Muscle layer of colon (tissue), 2 donors: ENCODE data around the gene NEDD4L.

Experiments used
- H3K27ac ChIP-seq: one replicate; pipeline ENCODE4 v1.7.0; 2013; ENCODE audit warnings: low read depth, mild to moderate bottlenecking, low read length, moderate library complexity
- H3K27me3 ChIP-seq, 2 donors: one replicate each; pipeline ENCODE4 v1.7.0; 2013; ENCODE audit warnings: low read length in 2 of 2, mild to moderate bottlenecking in 2 of 2; ENCODE audit not compliant: insufficient read depth in 2 of 2, control insufficient read depth in 1 of 2
- H3K36me3 ChIP-seq: one replicate; pipeline ENCODE4 v1.7.0; 2013; ENCODE audit warnings: mild to moderate bottlenecking, low read length; ENCODE audit not compliant: insufficient read depth
- H3K4me1 ChIP-seq: one replicate; pipeline ENCODE4 v1.7.0; 2013; ENCODE audit warnings: mild to moderate bottlenecking, low read length; ENCODE audit not compliant: insufficient read depth
- H3K4me3 ChIP-seq, 2 donors: one replicate each; pipeline ENCODE4 v1.7.0; 2013; ENCODE audit warnings: low read length in 2 of 2, low read depth in 1 of 2, mild to moderate bottlenecking in 1 of 2, moderate library complexity in 1 of 2
- H3K9ac ChIP-seq: one replicate; pipeline ENCODE4 v1.7.0; 2013; ENCODE audit warnings: low read length
- H3K9me3 ChIP-seq: one replicate; pipeline ENCODE4 v1.7.0; 2013; ENCODE audit warnings: mild to moderate bottlenecking, low read length
- donor health status: abdominal sarcoma.
- donor health status: Adenocarcinoma of cecum.

NEDD4L gene

GRCh38 chr18:58363767-58364540 is 319.9 kb downstream of the NEDD4L start:
- Histone ChIP-seq H3K4me1 (peaks cover 27% of the 10 kb centered on the region), H3K9me3 (no peaks in the 10 kb centered on the region), H3K9ac (no peak overlapping the region), H3K4me3 (no peak overlapping the region), H3K27me3 (no peaks in the 10 kb centered on the region), H3K36me3 (peaks cover 33% of the 10 kb centered on the region), H3K27ac (no peak overlapping the region)

GRCh38 chr18:58364876-58365528 is 321.0 kb downstream of the NEDD4L start:
- H3K4me1 ChIP-seq, result peaks cover 27% of the 10 kb centered on the region

GRCh38 chr18:58367425-58368140 is 323.6 kb downstream of the NEDD4L start:
- peaks cover 49% of the 10 kb centered on the region for H3K36me3 ChIP-seq
- peaks cover 9% of the 10 kb centered on the region for H3K4me1 ChIP-seq
- no peaks in the 10 kb centered on the region for H3K9me3 ChIP-seq
- no peak overlapping the region for H3K4me3 ChIP-seq
- no peak overlapping the region for H3K9ac ChIP-seq
- no peak overlapping the region for H3K27ac ChIP-seq
- no peaks in the 10 kb centered on the region for H3K27me3 ChIP-seq

More at GRCh38 chr18:58364876-58365528, 321.0 kb downstream of the NEDD4L start:
- Histone ChIP-seq H3K36me3 (peaks cover 42% of the 10 kb centered on the region), H3K27me3 (no peaks in the 10 kb centered on the region), H3K9me3 (no peaks in the 10 kb centered on the region), H3K9ac (no peak overlapping the region), H3K4me3 (no peak overlapping the region), H3K27ac (no peak overlapping the region)

GRCh38 chr18:58369616-58370015 is 325.6 kb downstream of the NEDD4L start:
- Histone ChIP-seq H3K36me3 (peaks cover 64% of the 10 kb centered on the region), H3K9me3 (no peaks in the 10 kb centered on the region)

GRCh38 chr18:58370038-58370580 is 326.1 kb downstream of the NEDD4L start:
- no peak overlapping the region for H3K27ac ChIP-seq
- peaks cover 61% of the 10 kb centered on the region for H3K36me3 ChIP-seq

More at GRCh38 chr18:58369616-58370015, 325.6 kb downstream of the NEDD4L start:
- H3K27me3 ChIP-seq, result no peaks in the 10 kb centered on the region
- H3K4me3 ChIP-seq, result no peak overlapping the region
- H3K27ac ChIP-seq, result no peak overlapping the region
- H3K9ac ChIP-seq, result no peak overlapping the region
- no peaks in the 10 kb centered on the region for H3K4me1 ChIP-seq

GRCh38 chr18:58370612-58371011 is 326.6 kb downstream of the NEDD4L start:
- no peaks in the 10 kb centered on the region for H3K27me3 ChIP-seq
- peaks cover 59% of the 10 kb centered on the region for H3K36me3 ChIP-seq
- no peaks in the 10 kb centered on the region for H3K9me3 ChIP-seq
- no peak overlapping the region for H3K4me3 ChIP-seq
- H3K27ac ChIP-seq, result no peak overlapping the region
- H3K9ac ChIP-seq, result no peak overlapping the region
- no peaks in the 10 kb centered on the region for H3K4me1 ChIP-seq

More at GRCh38 chr18:58370038-58370580, 326.1 kb downstream of the NEDD4L start:
- H3K27me3 ChIP-seq, result no peaks in the 10 kb centered on the region
- H3K9me3 ChIP-seq, result no peaks in the 10 kb centered on the region
- no peak overlapping the region for H3K9ac ChIP-seq
- no peak overlapping the region for H3K4me3 ChIP-seq
- no peaks in the 10 kb centered on the region for H3K4me1 ChIP-seq

GRCh38 chr18:58373481-58373880 is 329.5 kb downstream of the NEDD4L start:
- Histone ChIP-seq H3K27me3 (no peaks in the 10 kb centered on the region), H3K4me1 (no peaks in the 10 kb centered on the region), H3K27ac (no peak overlapping the region), H3K9ac (no peak overlapping the region), H3K36me3 (peaks cover 52% of the 10 kb centered on the region), H3K4me3 (no peak overlapping the region), H3K9me3 (no peaks in the 10 kb centered on the region)

- Histone ChIP-seq H3K4me1 (no peaks in the 10 kb centered on the region), H3K4me3 (no peak overlapping the region), H3K9ac (no peak overlapping the region), H3K27me3 (no peaks in the 10 kb centered on the region), H3K36me3 (peaks cover 43% of the 10 kb centered on the region), H3K9me3 (no peaks in the 10 kb centered on the region), H3K27ac (no peak overlapping the region)
These were observed 331.0 kb downstream of the NEDD4L start for GRCh38 chr18:58375051-58375450.

GRCh38 chr18:58378411-58379379 is 334.7 kb downstream of the NEDD4L start:
- no peak overlapping the region for H3K9ac ChIP-seq

GRCh38 chr18:58379443-58379842 is 335.4 kb downstream of the NEDD4L start:
- no peaks in the 10 kb centered on the region for H3K9me3 ChIP-seq
- H3K4me1 ChIP-seq, result no peaks in the 10 kb centered on the region
- H3K9ac ChIP-seq, result no peak overlapping the region
- peaks cover 32% of the 10 kb centered on the region for H3K36me3 ChIP-seq
- H3K27ac ChIP-seq, result no peak overlapping the region
- H3K4me3 ChIP-seq, result no peak overlapping the region
- H3K27me3 ChIP-seq, result no peaks in the 10 kb centered on the region

More at GRCh38 chr18:58378411-58379379, 334.7 kb downstream of the NEDD4L start:
- H3K4me3 ChIP-seq, result no peak overlapping the region
- H3K27me3 ChIP-seq, result no peaks in the 10 kb centered on the region
- no peaks in the 10 kb centered on the region for H3K9me3 ChIP-seq
- H3K4me1 ChIP-seq, result no peaks in the 10 kb centered on the region
- H3K36me3 ChIP-seq, result peaks cover 29% of the 10 kb centered on the region
- H3K27ac ChIP-seq, result no peak overlapping the region
